Spleen (tissue), 11 donors: Measurements from ENCODE around the gene E2F3. TPM values are rescaled to one million over a fixed set of nuclear protein-coding genes. Genes with fewer than 3 reads are reported as not detected.

Experiments
- DNase-seq: peaks from one replicate; pipeline ENCODE4 v3.0.0-alpha.2; 2020
- H3K27ac ChIP-seq, 8 donors: fragments of 200-600 bp; sonication (generic) in 7 of 8; 1 replicate in 4 of 8; 2 replicates in 4 of 8; pipeline versions ENCODE4 v1.5.0 to v1.8.0; 2016 to 2021; ENCODE audit warnings: inconsistent platforms in 4 of 8, mild to moderate bottlenecking in 4 of 8, moderate library complexity in 1 of 8
- H3K27me3 ChIP-seq, 7 donors: fragments of 200-600 bp; sonication (generic) in 6 of 7; replicated peaks in 1 of 7; 1 replicate in 4 of 7; 2 replicates in 3 of 7; pipeline versions ENCODE4 v1.5.0 to v1.8.0; 2016 to 2021; ENCODE audit warnings: inconsistent platforms in 3 of 7, mild to moderate bottlenecking in 1 of 7
- H3K36me3 ChIP-seq, 6 donors: fragments of 200-600 bp; sonication (generic) in 5 of 6; 1 replicate in 4 of 6; 2 replicates in 2 of 6; pipeline versions ENCODE4 v1.5.0 to v1.8.0; 2016 to 2021; ENCODE audit warnings: inconsistent platforms in 2 of 6
- H3K4me1 ChIP-seq, 6 donors: fragments of 200-600 bp; sonication (generic) in 5 of 6; 1 replicate in 3 of 6; 2 replicates in 3 of 6; pipeline versions ENCODE4 v1.5.0 to v1.8.0; 2016 to 2021; ENCODE audit warnings: inconsistent platforms in 3 of 6
- H3K4me3 ChIP-seq, 8 donors: fragments of 200-600 bp; sonication (generic) in 7 of 8; 1 replicate in 4 of 8; 2 replicates in 4 of 8; pipeline versions ENCODE4 v1.5.0 to v1.8.0; 2016 to 2021; ENCODE audit warnings: inconsistent platforms in 4 of 8, mild to moderate bottlenecking in 4 of 8, moderate library complexity in 2 of 8
- H3K9me3 ChIP-seq, 8 donors: fragments of 200-600 bp; sonication (generic) in 7 of 8; 1 replicate in 4 of 8; 2 replicates in 4 of 8; pipeline versions ENCODE4 v1.5.0 to v1.8.0; 2016 to 2021; ENCODE audit warnings: inconsistent platforms in 4 of 8
- CTCF ChIP-seq, 11 experiments: fragments of 200-600 bp in 7 of 11; fragments of 450-650 bp in 4 of 11; sonication (generic) in 4 of 11; IDR thresholded peaks in 8 of 11; conservative IDR thresholded peaks in 3 of 11; 1 replicate in 7 of 11; 2 replicates in 4 of 11; pipeline versions ENCODE4 v1.4.0 to v1.8.0; 2016 to 2021; ENCODE audit warnings: antibody characterized with exemption in 11 of 11, inconsistent platforms in 4 of 11, mild to moderate bottlenecking in 1 of 11
- POLR2A ChIP-seq, 3 donors: fragments of 450-650 bp; IDR thresholded peaks; one replicate each; pipeline ENCODE4 v1.5.1; 2017; ENCODE audit warnings: antibody characterized with exemption in 3 of 3, mild to moderate bottlenecking in 1 of 3
- POLR2AphosphoS5 ChIP-seq, 3 donors: sonication (generic); formaldehyde crosslinking; IDR thresholded peaks; one replicate each; pipeline ENCODE4 v1.5.1; 2017; ENCODE audit warnings: antibody characterized with exemption in 3 of 3
- WGBS, 5 donors: extraction: QIAGEN DNeasy Blood & Tissue Kit in 3 of 5; methylation state at CpG; one replicate each; pipeline versions ENCODE4 v1.1.5 to v1.1.7; 2013 to 2018; 5-methylcytosine and 5-hydroxymethylcytosine counted together
- intact Hi-C: fragments of 100-400 bp; cut with DNase I; formaldehyde crosslinking; loops from one replicate; pipeline ENCODE4 v1.15.0; 2023; ENCODE audit warnings: low total_unique reads
- polyA plus RNA-seq, 3 donors: library from polyadenylated mRNA; stranded (reverse); fragments of 200-250 nt; gene quantifications; one replicate each; pipeline ENCODE4 v1.2.1, GENCODE V29; 2013
- total RNA-seq, 7 donors: library from RNA; depleted of rRNA in 3 of 7; stranded (reverse); fragments of >200 nt in 3 of 7; fragmentation: NEBNext Ultra II Directional in 4 of 7; extraction: Animal tissue kit (Norgen Biotek cat#: 25700) in 4 of 7; gene quantifications; one replicate each; pipeline versions ENCODE4 v1.1.0 to v1.2.1, GENCODE V29; 2016 to 2021
- donor health status: healthy with polysubstance abuse.
- donor health status: DM: no; HTN: no; CAD: no; lungs with moderate emphysema.
- donor health status: DM: no; HTN: no; CAD: no.
- donor health status: Bipolar disorder and iron deficiency.
- donor health status: healthy.
- donor health status: DM: no; HTN: no; CAD: no.
- donor health status: DM: yes; HTN: yes; CAD: no.

E2F3 gene
- total and polyA plus RNA-seq, 10 donors: 5.8 to 22.9 (median 14.8) TPM

- TF ChIP-seq POLR2AphosphoS5 (IDR thresholded peaks at IDR 0.05): no peak
- TF ChIP-seq CTCF (IDR thresholded peaks at IDR 0.05 in 8 of 11, conservative IDR thresholded peaks at IDR 0.05 in 3 of 11): no peak
- TF ChIP-seq POLR2A (IDR thresholded peaks at IDR 0.05): no peak
- Histone ChIP-seq H3K27me3 (no peaks in the 10 kb centered on the region), H3K4me1 (no peaks in the 10 kb centered on the region), H3K9me3 (no peaks in the 10 kb centered on the region), H3K4me3 (no peak overlapping the region), H3K27ac (no peak overlapping the region), H3K36me3 (no peaks in the 10 kb centered on the region)
- DNase-seq: no peak
- intact Hi-C loops: no loop called here
- 85 to 92% (median 90%) methylated on average over 2 of the region's 2 CpGs for WGBS, 5 donors
Measured at GRCh38 chr6:20389066-20389465, 12.6 kb upstream of the E2F3 start.

GRCh38 chr6:20393297-20393696 is 8.4 kb upstream of the E2F3 start:
- Histone ChIP-seq H3K4me3 (no peak overlapping the region), H3K27me3 (no peaks in the 10 kb centered on the region), H3K9me3 (no peaks in the 10 kb centered on the region), H3K27ac (no peak overlapping the region), H3K36me3 (no peaks in the 10 kb centered on the region), H3K4me1 (no peaks in the 10 kb centered on the region)
- 78 to 90% (median 83%) methylated on average over 2 of the region's 2 CpGs for WGBS, 5 donors
- intact Hi-C loops: loop anchor here (5.0 kb wide), 1 partner anchor 276 kb away; no protein-coding TSS in a partner anchor
- TF ChIP-seq CTCF (IDR thresholded peaks at IDR 0.05 in 8 of 11, conservative IDR thresholded peaks at IDR 0.05 in 3 of 11) (no peak), POLR2AphosphoS5 (IDR thresholded peaks at IDR 0.05) (no peak), POLR2A (IDR thresholded peaks at IDR 0.05) (no peak)
- DNase-seq: no peak

- intact Hi-C loops: no loop called here
- H3K4me3 ChIP-seq: no peak overlapping the region
- no peak for DNase-seq
- no peaks in the 10 kb centered on the region for H3K36me3 ChIP-seq
- TF ChIP-seq POLR2AphosphoS5 (IDR thresholded peaks at IDR 0.05) (no peak), POLR2A (IDR thresholded peaks at IDR 0.05) (no peak), CTCF (IDR thresholded peaks at IDR 0.05 in 8 of 11, conservative IDR thresholded peaks at IDR 0.05 in 3 of 11) (no peak)
- H3K9me3 ChIP-seq: no peaks in the 10 kb centered on the region
- no peaks in the 10 kb centered on the region for H3K27me3 ChIP-seq
- H3K4me1 ChIP-seq: peaks cover 0 to 32% (median 13%) of the 10 kb centered on the region in 6 donors
- WGBS, 5 donors: 67 to 89% (median 86%) methylated on average over 2 of the region's 2 CpGs
- no peak overlapping the region for H3K27ac ChIP-seq
Measured at GRCh38 chr6:20399518-20399917, 2.2 kb upstream of the E2F3 start.

- H3K4me3 ChIP-seq: peak overlapping the region; percentile 36 to 95 (median 72)
- no peaks in the 10 kb centered on the region for H3K9me3 ChIP-seq
- H3K4me1 ChIP-seq: peaks cover 0 to 43% (median 23%) of the 10 kb centered on the region in 6 donors
- H3K27me3 ChIP-seq: no peaks in the 10 kb centered on the region
- peaks cover 0 to 4% (median 0%) of the 10 kb centered on the region in 6 donors for H3K36me3 ChIP-seq
- peak overlapping the region in 7 of 8 donors; percentile 19 to 98 (median 78) for H3K27ac ChIP-seq
- WGBS, 5 donors: 1 to 2% (median 1%) methylated on average over 18 of the region's 18 CpGs
- intact Hi-C loops: loop anchor here (5.0 to 10.0 kb wide), 2 partner anchors 106 to 127 kb away; no protein-coding TSS in a partner anchor
- peak; percentile 82 for DNase-seq
- TF ChIP-seq POLR2AphosphoS5 (IDR thresholded peaks at IDR 0.05) (no peak), POLR2A (IDR thresholded peaks at IDR 0.05) (no peak), CTCF (IDR thresholded peaks at IDR 0.05 in 8 of 11, conservative IDR thresholded peaks at IDR 0.05 in 3 of 11) (peak in 2 of 11 experiments; percentile 18 to 24)
Measured at GRCh38 chr6:20400456-20401204, 1.0 kb upstream of the E2F3 start.
